ENCODE results near the gene GADL1.

Gene GADL1

DNA sequence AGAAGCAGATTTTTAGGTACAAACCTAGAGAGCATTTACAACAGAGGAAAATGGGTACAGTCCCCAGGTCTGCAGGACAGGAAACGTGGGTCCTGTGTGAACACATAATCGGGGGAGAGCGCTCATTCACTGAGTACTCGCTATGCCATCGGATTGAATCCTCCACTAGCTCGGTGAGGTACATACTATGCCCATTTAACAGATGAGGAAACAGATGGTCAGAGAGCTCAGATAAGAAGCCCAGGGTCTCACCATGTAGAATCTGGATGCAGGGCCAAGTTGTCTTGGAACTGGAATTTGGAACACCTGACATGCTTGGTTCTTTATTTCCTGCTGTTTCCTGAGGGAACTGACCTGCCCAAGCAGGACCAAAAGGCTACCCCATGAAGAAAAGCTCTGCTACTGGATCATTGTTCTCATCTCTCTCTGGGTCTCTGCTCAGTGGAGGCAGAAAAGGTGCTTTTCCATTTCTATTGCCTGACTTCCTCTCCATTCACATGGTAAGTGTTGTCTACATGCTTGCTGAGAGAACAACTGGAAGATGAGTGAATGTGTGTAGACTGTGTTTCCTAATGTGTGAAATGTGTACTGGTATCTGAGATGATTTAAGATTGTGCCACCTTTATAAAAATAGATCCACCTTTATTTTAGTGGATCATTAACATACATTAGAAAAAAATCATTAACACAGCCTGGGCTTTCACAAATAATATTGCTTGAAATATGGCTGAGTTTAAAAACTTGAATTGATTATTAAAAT lies 199.0 kb downstream of the GADL1 start:
- DNase-seq (ENCODE audit: low read depth in 3 of 3, low spot score in 1 of 3), result no peak

DNA sequence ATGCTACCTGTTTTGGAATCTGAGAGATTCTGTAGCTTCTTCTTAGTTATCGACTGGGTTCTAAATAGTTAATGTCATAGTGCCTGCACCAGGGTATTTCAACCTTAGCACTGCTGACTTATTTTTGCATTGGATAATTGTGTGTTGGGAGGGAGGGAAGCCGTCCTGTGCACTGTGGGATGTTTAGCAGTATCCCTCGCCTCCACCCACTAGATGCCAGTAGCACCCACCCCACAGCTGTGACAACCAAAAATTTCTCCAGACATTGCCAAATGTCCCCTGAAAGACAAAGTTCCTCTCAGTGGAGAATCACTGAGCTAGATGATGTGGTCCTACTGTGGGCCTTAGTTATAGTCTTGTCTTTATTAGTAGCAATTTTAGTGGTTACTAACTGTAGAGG lies 199.8 kb downstream of the GADL1 start:
- no peak for DNase-seq (ENCODE audit: low read depth in 3 of 3, low spot score in 1 of 3)

DNA sequence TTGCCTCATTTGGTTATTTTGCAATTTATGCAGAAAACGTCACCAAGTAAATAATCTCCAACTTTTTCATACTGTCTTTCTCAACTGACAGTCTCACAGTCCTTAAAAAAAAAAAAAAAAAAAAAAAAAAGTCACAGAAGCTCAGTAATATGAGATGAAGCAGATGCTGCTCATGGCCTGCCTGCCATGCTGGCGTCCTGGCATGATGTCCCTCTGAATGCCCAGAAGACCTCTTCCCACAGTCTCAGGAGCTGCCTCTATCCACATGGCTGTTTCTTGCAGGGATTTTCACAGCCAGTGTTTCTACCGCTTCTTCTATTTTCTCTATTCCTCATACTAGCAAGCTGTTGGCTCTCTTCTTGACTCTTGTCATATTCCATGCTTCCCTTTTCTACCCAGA lies 200.3 kb downstream of the GADL1 start:
- DNase-seq (ENCODE audit: low read depth in 3 of 3, low spot score in 1 of 3), result no peak

DNA sequence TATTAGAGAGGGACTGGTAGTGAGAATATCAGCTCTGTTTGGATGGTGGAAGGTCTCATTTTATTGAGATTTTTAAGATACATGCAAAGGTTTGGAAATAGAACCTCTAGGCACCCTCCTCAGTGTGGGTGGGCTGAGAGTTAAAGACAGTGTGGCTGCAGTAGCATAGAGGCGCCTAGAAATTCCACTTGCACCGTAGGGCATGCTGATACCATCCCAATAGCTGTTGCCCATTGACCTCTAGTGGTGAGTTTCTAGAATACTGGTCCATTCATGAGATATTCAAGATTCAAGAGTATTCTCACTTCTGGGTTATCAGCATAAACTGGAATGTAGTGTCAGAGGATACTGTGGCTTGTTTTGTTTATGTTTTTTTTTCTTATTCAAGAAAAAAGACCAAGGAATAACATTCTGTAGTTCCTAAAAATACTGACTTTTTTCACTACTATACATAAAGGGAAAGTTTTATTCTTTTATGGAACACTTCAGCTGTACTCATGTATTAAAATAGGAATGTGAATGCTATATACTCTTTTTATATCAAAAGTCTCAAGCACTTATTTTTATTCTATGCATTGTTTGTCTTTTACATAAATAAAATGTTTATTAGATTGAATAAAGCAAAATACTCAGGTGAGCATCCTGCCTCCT lies 200.9 kb downstream of the GADL1 start:
- peak in 2 of 3 donors; percentile 9 to 16 for DNase-seq (ENCODE audit: low read depth in 3 of 3, low spot score in 1 of 3)

DNA sequence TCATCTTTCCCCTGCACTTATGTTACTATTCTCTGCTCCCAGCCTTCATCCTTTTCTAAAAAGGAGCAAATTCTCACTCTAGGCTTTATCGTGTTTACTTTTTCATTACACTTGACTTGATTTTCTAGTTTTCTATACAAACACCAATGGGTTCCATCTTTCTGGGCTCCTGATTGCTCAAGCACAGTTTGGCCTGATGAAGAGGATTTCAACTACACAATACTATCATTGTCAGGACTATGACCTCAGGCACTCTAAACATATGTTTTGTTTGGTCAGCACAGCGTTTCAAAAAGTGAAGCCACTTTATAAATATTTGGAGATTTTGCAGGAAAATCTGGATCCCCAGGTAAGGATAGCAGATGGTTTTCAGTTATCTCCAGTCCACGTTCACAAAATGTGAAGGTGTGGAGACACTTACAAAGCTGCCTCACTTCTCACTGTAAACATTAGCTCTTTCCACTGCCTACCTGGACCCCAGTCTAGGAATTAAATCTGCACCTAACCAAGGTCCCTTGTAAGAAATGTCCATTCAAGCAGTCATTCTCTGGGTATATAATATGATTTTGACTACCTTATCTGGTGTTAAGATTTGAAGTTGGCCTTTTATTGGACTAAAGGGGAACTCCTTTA lies 201.8 kb downstream of the GADL1 start:
- no peak for DNase-seq (ENCODE audit: low read depth in 3 of 3, low spot score in 1 of 3)

DNA sequence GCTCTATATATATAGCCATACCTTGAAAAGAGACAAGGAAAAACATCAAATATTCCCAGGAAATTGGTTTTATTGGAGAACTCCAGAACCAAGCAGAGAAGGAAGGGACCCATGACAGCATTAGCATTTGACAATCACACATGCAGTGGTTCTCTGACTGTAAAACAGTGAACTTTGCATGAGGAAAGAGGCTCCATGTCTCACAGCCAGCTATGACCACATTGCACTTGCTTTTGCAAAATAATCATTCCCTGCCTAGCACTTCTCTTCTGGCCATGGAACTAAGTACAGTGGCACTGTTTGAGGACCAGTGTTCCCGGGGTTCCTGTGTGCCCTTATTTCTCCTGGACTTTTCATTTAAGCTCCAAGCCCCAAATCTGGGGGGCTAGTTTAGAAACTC lies 202.5 kb downstream of the GADL1 start:
- DNase-seq (ENCODE audit: low read depth in 3 of 3, low spot score in 1 of 3), result no peak

DNA sequence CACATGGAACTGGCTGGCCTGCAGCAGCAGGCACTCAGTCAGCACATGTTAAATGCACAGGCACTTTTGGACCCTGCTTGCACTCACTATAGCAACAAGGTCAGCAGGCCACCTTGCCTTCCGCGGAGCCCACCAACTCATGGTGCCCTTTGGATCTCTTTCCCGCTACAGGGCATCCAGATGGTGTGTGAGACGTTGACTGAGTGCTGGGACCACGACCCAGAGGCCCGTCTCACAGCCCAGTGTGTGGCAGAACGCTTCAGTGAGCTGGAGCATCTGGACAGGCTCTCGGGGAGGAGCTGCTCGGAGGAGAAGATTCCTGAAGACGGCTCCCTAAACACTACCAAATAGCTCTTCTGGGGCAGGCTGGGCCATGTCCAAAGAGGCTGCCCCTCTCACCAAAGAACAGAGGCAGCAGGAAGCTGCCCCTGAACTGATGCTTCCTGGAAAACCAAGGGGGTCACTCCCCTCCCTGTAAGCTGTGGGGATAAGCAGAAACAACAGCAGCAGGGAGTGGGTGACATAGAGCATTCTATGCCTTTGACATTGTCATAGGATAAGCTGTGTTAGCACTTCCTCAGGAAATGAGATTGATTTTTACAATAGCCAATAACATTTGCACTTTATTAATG lies 203.1 kb downstream of the GADL1 start:
- no peak for DNase-seq (ENCODE audit: low read depth in 3 of 3, low spot score in 1 of 3)

DNA sequence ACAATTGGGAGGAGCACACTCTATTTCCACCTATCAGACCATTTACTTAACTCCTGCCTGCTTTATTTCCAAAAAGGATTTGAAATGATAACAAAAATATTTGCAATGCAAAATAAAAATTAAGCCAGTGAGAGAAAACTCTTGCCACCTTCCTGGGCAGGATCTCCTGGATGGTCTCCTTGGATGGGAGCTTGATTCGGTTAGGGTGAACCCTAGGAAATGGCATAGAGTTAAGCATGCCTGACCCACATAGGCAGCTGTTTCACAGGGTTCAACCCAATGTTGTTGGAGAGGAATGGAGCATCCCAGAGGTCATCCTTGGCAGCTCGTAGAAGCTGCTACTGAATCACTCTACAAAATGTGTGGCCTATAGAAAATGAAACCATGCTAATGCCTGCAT lies 204.3 kb downstream of the GADL1 start:
- no peak for DNase-seq (ENCODE audit: low read depth in 3 of 3, low spot score in 1 of 3)

DNA sequence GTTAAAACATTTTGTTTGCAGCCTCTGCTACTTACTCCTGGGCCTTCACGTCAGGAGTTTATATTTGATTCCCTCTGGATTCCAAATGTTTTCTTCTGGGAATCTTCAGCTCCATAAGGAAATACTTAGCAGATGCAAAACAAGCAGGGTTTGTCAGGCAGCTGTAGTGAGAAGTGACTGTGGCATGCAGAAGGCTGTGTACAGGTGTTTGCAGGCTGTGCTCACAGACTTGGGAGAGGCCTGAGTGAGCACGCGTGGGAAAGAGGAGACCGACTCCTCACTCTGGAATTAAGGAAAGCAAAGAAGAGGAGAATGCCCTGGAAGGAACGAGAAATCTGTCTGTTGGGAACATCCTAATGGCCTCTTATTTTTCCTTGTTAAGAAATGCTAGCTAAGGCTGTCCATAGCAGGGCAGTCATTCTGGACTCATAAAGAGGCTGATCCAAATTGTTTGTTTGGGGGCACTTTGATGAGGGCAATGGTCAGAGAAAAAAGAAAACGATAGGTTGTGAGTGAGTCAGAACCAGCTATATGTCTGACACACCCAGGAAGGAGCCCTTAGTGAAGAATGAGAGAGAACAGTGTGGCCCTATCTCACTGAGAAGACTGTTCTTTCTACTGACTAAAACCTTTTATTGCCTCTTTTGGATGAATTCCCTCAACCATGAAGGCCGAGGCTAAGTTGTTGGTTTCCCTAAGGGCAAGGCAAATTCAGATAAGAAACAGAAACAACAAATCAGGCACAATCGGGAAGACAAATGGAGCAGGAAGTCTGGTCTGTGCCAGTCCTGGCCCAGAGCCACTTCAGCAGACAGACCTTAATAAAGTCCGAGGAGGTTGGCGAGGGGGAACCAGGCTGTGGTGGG lies 205.5 kb downstream of the GADL1 start:
- DNase-seq (ENCODE audit: low read depth in 3 of 3, low spot score in 1 of 3), result no peak

DNA sequence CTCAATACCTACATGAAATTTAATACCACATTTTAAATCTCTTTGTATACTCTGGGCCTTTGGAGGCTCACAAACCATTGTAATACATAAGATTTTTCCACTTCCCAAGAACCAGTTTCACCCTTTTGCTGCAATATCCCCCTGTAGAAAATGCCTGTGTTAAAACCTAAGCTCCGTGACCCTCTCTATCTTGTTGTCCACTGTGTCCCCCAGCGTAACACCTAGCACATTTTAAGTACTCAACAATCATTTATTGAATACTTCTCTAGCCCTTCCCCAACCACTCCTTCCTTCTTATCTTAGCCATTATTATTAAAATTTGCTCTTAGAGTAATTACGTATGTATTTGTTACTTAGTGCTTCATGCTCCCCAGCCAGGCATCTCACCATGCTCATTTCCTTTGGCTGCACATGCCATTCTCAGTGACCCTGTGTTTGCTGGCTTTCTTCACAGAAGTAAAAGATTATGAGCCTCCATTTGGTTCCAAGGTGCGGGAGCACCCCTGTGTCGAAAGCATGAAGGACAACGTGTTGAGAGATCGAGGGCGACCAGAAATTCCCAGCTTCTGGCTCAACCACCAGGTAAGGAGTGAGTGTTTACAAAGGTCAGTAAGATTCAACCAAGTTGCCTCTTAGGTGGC lies 206.4 kb downstream of the GADL1 start:
- DNase-seq (ENCODE audit: low read depth in 3 of 3, low spot score in 1 of 3), result no peak

DNA sequence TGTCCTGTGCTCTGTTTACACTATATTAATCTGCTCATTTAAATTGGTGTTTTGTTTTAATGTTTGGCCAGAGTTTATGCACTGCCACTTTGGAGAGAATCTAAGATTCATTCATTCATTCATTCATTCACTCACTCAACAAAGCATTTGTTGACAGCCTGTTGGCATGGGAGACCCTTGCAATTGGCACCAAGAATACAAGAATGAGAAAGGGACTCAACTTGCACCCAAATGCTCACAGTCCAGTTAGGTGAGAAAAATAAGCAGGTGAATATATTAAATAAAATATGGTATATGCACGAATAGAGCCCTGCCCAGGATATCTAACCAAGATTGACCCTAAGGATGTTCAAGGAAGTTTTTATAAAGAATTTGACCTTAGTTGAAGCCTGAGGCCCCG lies 207.7 kb downstream of the GADL1 start:
- DNase-seq (ENCODE audit: low read depth in 3 of 3, low spot score in 1 of 3), result no peak

DNA sequence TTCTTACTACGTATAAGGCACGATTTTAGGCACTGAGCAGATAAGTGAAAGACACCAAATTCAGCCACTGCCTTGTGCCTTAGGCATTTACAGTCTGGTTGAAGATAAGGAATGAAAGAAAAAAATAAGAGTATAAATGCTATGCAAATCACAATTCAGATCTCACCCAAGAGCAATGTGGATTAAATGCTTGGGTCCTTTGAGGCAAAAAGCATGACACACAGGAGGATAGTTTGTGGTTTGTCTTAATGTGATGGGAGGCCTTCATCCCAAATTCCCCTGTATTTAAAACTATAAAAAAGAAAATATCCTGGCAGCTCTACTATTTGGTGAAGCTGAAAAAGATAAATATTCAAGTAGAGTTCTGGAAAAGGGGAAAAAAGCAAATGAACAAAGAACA lies 208.3 kb downstream of the GADL1 start:
- no peak for DNase-seq (ENCODE audit: low read depth in 3 of 3, low spot score in 1 of 3)

DNA sequence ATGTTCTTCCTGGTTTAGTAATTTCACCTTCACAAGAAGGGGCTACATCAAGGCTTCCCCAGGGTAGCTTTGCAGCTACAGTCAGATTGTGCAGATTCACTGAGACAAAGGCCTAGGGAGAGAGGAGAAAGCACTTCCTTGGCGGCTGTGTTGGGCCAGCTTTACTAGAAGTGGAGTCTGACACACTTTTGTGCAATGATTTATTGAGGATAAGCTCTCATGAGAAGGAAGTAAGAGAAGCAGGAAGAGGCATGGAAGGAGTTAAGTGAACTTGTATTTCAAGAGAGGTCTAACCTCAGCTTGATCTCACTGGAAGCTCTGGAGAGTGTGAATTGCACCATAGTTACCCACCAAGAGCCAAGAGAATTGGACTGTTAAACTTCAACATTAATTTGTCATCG lies 209.2 kb downstream of the GADL1 start:
- DNase-seq (ENCODE audit: low read depth in 3 of 3, low spot score in 1 of 3), result no peak

DNA sequence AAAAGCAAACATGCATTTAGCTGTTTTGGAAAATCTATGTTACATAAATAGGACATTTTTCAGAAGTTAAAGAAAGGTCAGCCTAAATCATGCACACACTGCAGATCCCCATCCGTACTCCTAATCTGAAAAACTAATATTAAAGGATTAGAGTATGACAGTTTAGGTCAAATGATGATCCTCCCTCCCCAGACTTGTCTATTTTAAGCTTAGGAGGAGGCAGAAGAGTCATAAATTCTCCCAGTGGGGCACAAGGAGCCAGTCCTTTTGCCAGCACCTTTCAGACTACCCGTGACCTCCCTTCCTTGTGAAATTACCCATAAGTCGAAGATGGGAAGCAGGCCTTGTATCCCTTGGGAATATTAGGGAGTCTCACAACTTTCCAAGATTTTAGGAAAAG lies 210.1 kb downstream of the GADL1 start:
- DNase-seq (ENCODE audit: low read depth in 3 of 3, low spot score in 1 of 3), result no peak

DNA sequence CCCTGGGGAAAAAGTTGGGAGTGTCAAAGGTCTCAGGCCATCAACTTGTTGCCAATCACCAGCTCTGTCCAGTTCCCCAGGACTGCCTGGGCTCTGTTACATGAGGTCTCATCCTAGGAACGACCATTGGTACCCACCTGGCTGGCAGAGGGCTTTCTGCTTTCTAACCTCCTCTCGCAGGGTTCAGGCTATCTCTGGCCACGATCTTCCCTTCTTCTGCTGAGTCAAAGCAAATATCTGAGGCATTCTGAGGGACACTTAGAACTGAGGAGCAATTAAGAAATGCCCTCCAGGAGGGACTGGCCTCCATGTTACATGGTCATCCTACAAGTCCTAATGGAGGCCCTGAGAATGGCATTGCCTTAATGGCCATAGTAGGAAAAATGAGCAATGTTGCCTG lies 210.7 kb downstream of the GADL1 start:
- no peak for DNase-seq (ENCODE audit: low read depth in 3 of 3, low spot score in 1 of 3)

DNA sequence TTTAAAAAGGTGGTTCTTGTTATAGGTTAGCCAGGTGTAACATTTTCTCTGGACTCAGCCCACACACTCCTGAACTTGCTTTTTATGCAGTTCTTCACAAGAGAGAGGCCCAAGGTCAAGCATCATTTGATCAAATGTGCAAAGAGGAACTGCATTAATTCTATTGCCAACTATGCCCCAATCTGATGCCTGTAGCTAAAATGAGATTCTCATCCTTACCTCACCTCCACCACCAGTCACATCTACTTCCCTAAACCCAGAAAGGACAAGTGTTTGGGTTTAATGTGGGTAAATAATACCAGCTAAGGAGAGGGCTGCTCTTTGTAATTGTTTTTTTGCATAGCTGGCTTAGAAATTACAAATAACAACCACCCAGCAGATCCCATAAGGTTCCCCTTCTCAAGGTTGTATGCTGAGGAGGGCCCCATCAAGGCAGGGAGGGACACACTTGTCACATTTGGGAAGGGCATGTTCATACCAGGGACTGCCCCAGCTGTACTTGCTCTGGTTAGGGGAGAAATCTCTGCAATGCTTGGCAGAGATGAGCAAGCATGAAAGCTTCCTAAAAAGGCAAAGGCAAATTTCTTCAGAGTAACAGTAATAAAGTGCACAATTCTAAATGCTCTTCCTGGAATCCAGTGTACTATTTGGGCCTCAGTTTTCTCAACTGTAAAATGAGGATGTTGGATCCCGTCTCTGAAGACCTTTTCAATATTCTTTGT lies 211.9 kb downstream of the GADL1 start:
- DNase-seq (ENCODE audit: low read depth in 3 of 3, low spot score in 1 of 3), result no peak

DNA sequence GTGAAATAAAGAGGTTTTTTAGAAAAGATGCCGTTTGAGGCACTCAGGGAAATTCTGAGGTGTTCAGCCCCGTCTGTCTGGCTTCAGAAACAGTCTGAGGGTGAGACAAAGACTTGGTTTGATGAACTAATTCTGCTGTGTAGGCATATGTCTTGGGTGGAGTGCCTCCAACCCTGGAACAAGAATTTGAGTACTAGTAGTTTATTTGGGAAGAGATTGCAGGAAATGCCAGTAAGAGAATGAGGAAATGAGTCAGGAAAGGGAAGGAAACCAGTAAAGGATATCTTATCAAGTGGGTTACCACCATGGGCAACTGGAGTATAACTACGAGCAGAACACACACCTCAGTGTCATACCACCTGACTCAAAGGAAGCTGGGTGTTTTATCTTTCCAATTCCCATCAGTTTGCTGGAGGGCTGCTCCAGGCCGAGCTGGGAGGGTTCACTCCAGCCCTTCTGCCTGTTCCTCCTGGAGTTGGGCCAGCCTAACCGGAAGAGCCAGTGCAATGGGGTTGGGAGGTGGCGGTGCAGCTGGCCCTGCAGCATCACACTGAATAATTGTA lies 212.7 kb downstream of the GADL1 start:
- DNase-seq (ENCODE audit: low read depth in 3 of 3, low spot score in 1 of 3), result no peak

DNA sequence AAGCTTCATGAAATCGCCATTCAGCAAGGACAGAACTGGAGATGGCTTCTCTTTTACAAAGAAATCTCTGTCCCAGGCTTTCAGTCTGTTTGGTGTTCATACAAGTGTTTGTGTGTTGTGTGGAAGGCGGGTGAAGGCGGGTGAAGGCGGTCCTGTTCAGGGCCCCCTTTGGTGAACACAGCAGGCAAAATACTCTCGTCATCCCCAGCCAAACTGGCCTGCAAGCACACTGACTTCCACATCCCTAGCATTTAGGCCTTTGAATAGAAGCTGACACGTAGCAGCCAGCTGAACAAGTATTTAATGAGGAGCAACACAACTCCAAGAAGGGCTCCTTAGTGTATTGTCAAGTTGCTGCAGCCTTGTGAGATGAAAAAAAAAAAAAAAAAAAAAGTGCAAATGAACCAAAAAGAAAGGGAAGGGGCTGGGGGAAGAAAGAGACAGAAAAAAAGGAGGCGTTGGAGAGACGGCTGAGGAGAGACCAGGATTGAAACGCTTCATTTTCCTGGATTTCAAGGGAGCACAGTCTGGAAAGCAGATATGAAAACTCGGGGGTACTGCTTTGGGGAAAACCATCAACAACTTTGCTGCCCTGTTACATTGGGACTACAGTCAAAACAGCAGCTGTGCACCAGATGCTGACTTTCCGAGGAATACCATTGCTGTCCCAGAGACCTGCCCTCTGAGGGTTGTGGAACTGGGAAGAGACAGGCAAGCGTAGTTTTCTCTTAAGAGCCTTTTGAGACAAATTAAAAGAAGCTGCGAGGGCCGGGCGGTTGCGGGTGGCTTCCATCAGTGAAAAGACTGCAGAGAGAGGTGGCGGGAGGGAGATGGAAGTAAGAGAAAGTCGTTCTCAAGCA lies 213.4 kb downstream of the GADL1 start:
- DNase-seq (ENCODE audit: low read depth in 3 of 3, low spot score in 1 of 3), result no peak

DNA sequence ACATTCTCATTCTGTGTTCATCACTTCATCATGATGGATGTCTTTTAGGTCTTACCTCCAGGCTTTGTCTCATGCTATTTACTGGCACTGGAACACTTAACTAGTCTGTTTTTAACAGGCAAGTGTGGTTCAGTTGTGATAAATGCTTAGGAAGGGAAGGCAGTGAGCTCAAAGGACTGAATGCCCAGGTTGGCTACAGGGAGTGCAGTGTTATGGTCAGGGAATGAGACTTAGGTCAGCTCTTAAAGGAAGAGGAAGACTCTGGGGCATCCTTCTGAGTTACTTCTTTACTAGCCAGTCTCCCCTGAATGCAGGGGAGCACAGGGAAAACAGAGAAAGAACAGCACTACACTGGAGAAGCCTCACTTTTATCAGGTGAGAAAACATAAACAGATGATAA lies 215.4 kb downstream of the GADL1 start:
- DNase-seq (ENCODE audit: low read depth in 3 of 3, low spot score in 1 of 3), result no peak

All from stimulated activated CD4-positive, alpha-beta T cell treated with anti-CD3 and anti-CD28 coated beads, TNF-alpha, amount 100 ng/mL, for 1 hour (primary cell).